HUES6 (cell line): Measurements from ENCODE around the gene NOSIP.
"Not testable (repeated sequence)": the region's sequence is repeated elsewhere in the genome, so short reads cannot be mapped to it uniquely, and the experiment has no call there.

Experiments used
- H3K27ac ChIP-seq: 2 replicates; pipeline ENCODE4 v1.7.0; 2013; ENCODE audit warnings: low read depth, mild to moderate bottlenecking, low read length, inconsistent platforms
- H3K27me3 ChIP-seq: 2 replicates; pipeline ENCODE4 v1.6.1; 2013; ENCODE audit warnings: low read length; ENCODE audit not compliant: control insufficient read depth, insufficient read depth
- H3K36me3 ChIP-seq: 2 replicates; pipeline ENCODE4 v1.6.1; 2013; ENCODE audit warnings: low read length; ENCODE audit not compliant: control insufficient read depth, insufficient read depth
- H3K4me1 ChIP-seq: 2 replicates; pipeline ENCODE4 v1.6.1; 2013; ENCODE audit warnings: low read length; ENCODE audit not compliant: control insufficient read depth, insufficient read depth
- H3K4me3 ChIP-seq: 2 replicates; pipeline ENCODE4 v1.5.1; 2013; ENCODE audit warnings: low read depth, low read length
- H3K9ac ChIP-seq: one replicate; pipeline ENCODE4 v1.6.1; 2013; ENCODE audit warnings: mild to moderate bottlenecking, low read length
- H3K9me3 ChIP-seq: 2 replicates; pipeline ENCODE4 v1.6.1; 2013; ENCODE audit warnings: low read depth, low read length; ENCODE audit not compliant: control insufficient read depth, insufficient read depth

NOSIP gene, protein sequence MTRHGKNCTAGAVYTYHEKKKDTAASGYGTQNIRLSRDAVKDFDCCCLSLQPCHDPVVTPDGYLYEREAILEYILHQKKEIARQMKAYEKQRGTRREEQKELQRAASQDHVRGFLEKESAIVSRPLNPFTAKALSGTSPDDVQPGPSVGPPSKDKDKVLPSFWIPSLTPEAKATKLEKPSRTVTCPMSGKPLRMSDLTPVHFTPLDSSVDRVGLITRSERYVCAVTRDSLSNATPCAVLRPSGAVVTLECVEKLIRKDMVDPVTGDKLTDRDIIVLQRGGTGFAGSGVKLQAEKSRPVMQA

GRCh38 chr19:49580264-49581006 lies at the start of gene NOSIP:
Gene NOSIP, minus strand, starts transcription at chr19:49580556. Its CDS starts 19,865 bp downstream, at chr19:49560691.
- no peaks in the 10 kb centered on the region for H3K27me3 ChIP-seq
- peaks cover 7% of the 10 kb centered on the region; the same call in 1 of the 2 replicates for H3K36me3 ChIP-seq
- no peaks in the 10 kb centered on the region for H3K9me3 ChIP-seq
- H3K9ac ChIP-seq, result peak within 1 kb of the TSS; percentile 90
- peaks cover 23% of the 10 kb centered on the region; the same call in 1 of the 2 replicates for H3K4me1 ChIP-seq
- H3K4me3 ChIP-seq, result peak within 1 kb of the TSS; percentile 93
- H3K27ac ChIP-seq, result peak within 1 kb of the TSS; percentile 26; the same call in 1 of the 2 replicates

DNA sequence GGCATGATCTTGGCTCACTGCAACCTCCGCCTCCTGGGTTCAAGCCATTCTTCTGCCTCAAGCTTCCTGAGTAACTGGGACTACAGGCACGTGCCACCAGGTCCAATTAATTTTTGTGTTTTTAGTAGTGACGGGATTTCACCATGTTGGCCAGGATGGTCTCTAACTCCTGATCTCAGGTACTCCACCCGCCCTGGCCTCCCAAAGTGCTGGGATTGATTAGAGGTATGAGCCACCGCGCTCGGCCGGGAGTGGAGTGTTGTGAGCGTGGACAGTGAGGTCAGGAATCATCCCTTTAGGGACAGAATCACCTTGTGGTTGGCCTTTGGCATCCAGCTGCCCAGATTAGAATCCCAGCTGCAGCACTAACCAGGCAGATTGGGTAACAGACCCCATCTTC lies 49.3 kb upstream of the NOSIP start:
- H3K9ac ChIP-seq, result no peak overlapping the region
- H3K4me1 ChIP-seq, result 0 out of 2 replicates have a peak, but pooled peaks cover 5% of the 10 kb centered on the region
- no peak overlapping the region for H3K4me3 ChIP-seq
- H3K27me3 ChIP-seq, result no peaks in the 10 kb centered on the region
- H3K9me3 ChIP-seq, result no peaks in the 10 kb centered on the region
- peaks cover 28% of the 10 kb centered on the region for H3K36me3 ChIP-seq
- no peak overlapping the region for H3K27ac ChIP-seq

- Histone ChIP-seq H3K27me3 (no peaks in the 10 kb centered on the region), H3K36me3 (peaks cover 45% of the 10 kb centered on the region), H3K9me3 (no peaks in the 10 kb centered on the region), H3K27ac (no peak overlapping the region), H3K4me3 (no peak overlapping the region), H3K4me1 (0 out of 2 replicates have a peak, but pooled peaks cover 5% of the 10 kb centered on the region), H3K9ac (no peak overlapping the region)
These were observed 45.9 kb upstream of the NOSIP start for GRCh38 chr19:49626226-49626625.

DNA sequence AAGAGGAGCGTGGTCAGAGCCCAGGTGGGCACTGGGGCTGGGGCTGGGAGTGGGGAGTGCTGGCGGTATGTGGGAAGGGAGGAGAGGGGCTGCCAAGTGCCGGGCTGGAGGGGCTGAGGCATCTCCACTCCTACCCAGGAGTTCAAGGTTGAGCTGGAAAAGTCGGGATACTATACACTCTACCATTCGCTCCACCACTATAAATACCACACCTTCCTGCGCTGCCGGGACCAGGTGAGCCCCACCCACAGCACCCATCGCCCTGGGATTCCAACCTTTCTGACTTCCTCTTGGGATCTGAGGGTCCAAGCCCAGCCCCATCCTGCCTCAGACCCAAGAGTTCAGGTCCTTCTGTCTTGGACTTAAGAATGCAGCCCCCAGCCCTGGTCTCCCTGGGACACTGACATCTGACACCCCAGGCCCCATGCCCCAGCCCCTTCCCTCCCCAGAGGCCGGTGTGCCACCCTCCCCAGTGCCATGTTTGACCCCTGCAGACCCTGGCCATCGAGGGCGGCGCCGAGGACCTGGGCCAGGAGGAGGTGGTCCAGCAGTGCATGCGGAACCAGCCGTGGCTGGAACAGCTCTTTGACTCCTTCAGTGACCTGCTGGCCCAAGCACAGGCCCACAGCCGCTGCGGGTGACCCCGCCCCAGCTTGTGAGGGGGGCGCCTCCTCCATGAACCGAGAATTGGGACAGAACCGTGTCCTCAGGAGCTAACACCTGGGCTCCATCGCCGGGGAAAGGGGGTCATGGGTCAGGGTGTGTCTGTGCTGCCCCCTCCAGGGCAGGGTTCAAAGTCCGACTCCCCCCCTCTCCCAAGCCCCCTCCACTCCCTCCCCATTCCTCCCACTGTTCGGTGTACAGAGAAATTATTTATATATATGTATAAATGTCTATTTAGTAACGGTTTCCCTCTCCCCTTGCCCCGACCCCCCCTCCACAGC lies 44.9 kb upstream of the NOSIP start:
- Histone ChIP-seq H3K4me3 (no peak overlapping the region), H3K27me3 (no peaks in the 10 kb centered on the region), H3K36me3 (peaks cover 48% of the 10 kb centered on the region), H3K27ac (no peak overlapping the region), H3K9me3 (no peaks in the 10 kb centered on the region), H3K4me1 (no peaks in the 10 kb centered on the region), H3K9ac (no peak overlapping the region)

DNA sequence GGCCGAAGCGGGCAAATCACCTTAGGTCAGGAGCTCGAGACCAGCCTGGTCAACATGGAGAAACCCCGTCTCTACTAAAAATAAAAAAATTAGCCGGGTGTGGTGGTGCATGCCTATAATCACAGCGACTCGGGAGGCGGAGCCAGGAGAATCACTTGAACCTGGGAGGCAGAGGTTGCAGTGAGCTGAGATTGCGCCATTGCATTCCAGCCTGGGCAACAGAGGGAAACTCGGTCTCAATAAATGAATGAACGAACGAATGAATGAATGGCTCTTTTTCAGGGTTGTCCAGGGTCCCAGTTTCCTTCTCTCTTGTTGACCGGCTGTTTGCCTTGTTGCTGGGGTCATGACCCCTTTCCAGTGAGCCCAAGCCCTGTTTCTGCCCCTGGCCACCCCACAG lies 37.5 kb upstream of the NOSIP start:
- H3K9me3 ChIP-seq, H3K9ac ChIP-seq, H3K4me3 ChIP-seq, H3K27ac ChIP-seq, H3K4me1 ChIP-seq, H3K27me3 ChIP-seq: not testable (repeated sequence)
- peaks cover 82% of the 10 kb centered on the region for H3K36me3 ChIP-seq

DNA sequence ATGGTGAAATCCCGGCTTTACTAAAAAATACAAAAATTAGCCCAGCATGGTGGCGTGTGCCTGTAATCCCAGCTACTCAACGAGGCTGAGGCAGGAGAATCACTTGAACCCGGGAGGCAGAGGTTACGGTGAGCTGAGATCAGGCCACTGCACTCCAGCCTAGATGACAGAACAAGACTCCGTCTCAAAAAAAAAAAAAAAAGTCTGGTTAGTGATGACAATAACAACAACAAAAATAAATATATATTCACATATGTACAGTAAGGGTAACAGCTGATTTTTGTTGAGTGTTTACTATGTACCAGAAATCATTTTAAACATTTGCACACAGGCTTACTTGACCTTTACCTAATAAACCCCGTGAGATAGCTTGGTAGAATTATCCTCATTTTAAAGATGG lies 36.6 kb upstream of the NOSIP start:
- H3K4me3 ChIP-seq, result no peak overlapping the region
- H3K4me1 ChIP-seq, result no peaks in the 10 kb centered on the region
- no peaks in the 10 kb centered on the region for H3K9me3 ChIP-seq
- no peaks in the 10 kb centered on the region for H3K27me3 ChIP-seq
- no peak overlapping the region for H3K9ac ChIP-seq
- H3K36me3 ChIP-seq, result peaks cover 85% of the 10 kb centered on the region
- no peak overlapping the region for H3K27ac ChIP-seq

DNA sequence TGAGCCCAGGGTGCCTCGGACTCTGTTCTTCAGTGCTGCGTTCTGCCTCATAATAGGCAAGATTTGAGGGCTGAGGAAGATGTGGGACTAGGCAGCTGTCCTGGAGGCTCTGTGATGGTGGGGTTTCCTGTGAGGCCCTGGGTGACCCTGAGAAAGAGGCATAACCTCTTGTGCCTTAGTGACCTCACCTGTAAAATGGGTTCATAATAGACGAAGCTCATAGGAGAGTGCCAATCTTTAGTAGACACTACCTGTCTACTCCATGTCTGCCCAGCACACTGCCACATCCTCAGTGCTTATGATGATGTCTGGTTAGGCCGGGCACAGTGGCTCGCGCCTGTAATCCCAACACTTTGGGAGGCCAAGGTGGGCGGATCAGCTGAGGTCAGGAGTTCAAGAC lies 36.2 kb upstream of the NOSIP start:
- Histone ChIP-seq H3K36me3 (peaks cover 81% of the 10 kb centered on the region), H3K4me1 (no peaks in the 10 kb centered on the region), H3K9ac (no peak overlapping the region), H3K27ac (no peak overlapping the region), H3K4me3 (no peak overlapping the region), H3K9me3 (no peaks in the 10 kb centered on the region), H3K27me3 (no peaks in the 10 kb centered on the region)

- Histone ChIP-seq H3K27ac (no peak overlapping the region), H3K4me3 (no peak overlapping the region), H3K27me3 (no peaks in the 10 kb centered on the region), H3K4me1 (no peaks in the 10 kb centered on the region), H3K9ac (no peak overlapping the region), H3K36me3 (peaks cover 82% of the 10 kb centered on the region), H3K9me3 (no peaks in the 10 kb centered on the region)
These were observed 35.5 kb upstream of the NOSIP start for GRCh38 chr19:49615861-49616260.

DNA sequence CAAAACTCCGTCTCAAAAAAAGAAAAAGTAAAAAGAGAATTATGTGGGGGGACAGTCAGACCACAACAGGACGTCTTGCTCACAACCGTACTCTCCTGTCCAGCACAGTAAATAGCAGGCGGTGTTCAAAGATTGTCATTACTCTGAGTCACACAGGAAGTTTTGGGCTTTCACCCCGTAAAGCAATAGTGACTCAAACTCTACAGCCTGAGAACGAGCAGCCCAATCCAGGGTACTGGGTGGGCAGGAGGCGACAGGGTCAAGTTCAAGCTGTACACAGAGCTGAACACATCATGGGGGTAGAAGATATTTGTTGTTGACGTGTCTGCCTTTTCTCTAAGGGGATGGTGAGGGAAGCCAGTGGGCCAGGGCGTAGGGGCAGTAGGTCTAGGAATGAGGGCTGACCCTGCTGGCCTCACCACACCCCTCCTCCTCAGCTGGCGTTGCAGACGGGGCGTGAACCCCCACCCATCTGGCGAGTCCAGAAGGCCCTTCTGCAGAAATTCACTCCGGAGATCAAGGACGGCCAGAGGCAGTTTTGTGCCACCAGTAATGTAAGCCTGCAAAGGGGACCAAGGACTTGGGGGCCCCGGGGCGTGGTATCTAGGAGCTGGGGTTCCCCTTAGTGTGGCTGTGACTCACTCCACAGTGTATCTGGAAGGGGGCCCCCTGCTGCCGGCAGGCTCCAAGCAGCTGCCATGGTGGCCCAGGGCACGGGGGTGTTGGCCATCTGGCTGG lies 33.9 kb upstream of the NOSIP start:
- Histone ChIP-seq H3K27ac (no peak overlapping the region), H3K9me3 (no peaks in the 10 kb centered on the region), H3K4me3 (no peak overlapping the region), H3K27me3 (no peaks in the 10 kb centered on the region), H3K36me3 (peaks cover 85% of the 10 kb centered on the region), H3K9ac (no peak overlapping the region), H3K4me1 (no peaks in the 10 kb centered on the region)

DNA sequence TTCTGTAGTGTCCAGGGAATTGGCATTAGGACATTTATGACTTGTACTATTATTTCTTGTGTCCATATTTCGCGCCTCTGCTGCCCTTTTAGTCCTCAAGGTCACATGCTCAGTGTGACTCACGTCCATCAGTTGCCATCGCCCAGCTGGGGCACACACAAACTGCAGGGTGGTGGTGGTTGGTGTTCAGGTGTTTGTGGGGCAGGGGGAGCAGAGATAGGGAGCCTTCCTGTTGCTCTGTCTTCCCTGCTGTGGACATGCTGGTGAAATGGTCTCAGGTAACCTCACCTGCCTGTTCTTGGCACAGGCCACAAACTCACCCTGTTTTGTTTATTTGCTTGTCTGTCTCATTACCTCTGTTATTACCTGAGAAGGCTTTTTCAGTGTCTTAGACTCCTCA lies 33.0 kb upstream of the NOSIP start:
- Histone ChIP-seq H3K4me1 (no peaks in the 10 kb centered on the region), H3K9me3 (no peaks in the 10 kb centered on the region), H3K4me3 (no peak overlapping the region), H3K9ac (no peak overlapping the region), H3K27ac (no peak overlapping the region), H3K36me3 (peaks cover 86% of the 10 kb centered on the region), H3K27me3 (no peaks in the 10 kb centered on the region)
